IPS DF 6.9 (cell line): ENCODE measurements around the gene CHST11.

Source experiments
- DNase-seq: peaks from one replicate; pipeline ENCODE4 v3.0.0-alpha.2; 2013; ENCODE audit warnings: low read depth, low spot score
- H3K27ac ChIP-seq: one replicate; pipeline ENCODE4 v1.5.1; 2013; ENCODE audit warnings: low read length, control low read depth
- H3K27me3 ChIP-seq: 2 replicates; pipeline ENCODE4 v1.6.1; 2013; ENCODE audit warnings: mild to moderate bottlenecking, low read length; ENCODE audit not compliant: control insufficient read depth, insufficient read depth
- H3K36me3 ChIP-seq: 2 replicates; pipeline ENCODE4 v1.6.1; 2013; ENCODE audit warnings: low read length; ENCODE audit not compliant: control insufficient read depth, insufficient read depth
- H3K4me1 ChIP-seq: 2 replicates; pipeline ENCODE4 v1.6.1; 2013; ENCODE audit warnings: low read length; ENCODE audit not compliant: control insufficient read depth, insufficient read depth
- H3K4me3 ChIP-seq: 2 replicates; pipeline ENCODE4 v1.5.1; 2013; ENCODE audit warnings: mild to moderate bottlenecking, low read length
- H3K9me3 ChIP-seq: 2 replicates; pipeline ENCODE4 v1.6.1; 2013; ENCODE audit warnings: low read length, inconsistent platforms; ENCODE audit not compliant: control insufficient read depth, insufficient read depth
- WGBS: extraction: QIAGEN DNeasy Blood & Tissue Kit; methylation state at CpG from one replicate; pipeline ENCODE4 v1.1.7; 2013; ENCODE audit warnings: mixed read lengths, missing lambda C conversion rate; ENCODE audit not compliant: insufficient read length, insufficient coverage; 5-methylcytosine and 5-hydroxymethylcytosine counted together

The CHST11 gene

GRCh38 chr12:104638218-104638850, 181.6 kb downstream of the CHST11 start:
- Histone ChIP-seq H3K27ac (no peak overlapping the region), H3K4me1 (no peaks in the 10 kb centered on the region), H3K27me3 (no peaks in the 10 kb centered on the region; the same call in 1 of the 2 replicates), H3K9me3 (no peaks in the 10 kb centered on the region), H3K4me3 (no peak overlapping the region), H3K36me3 (no peaks in the 10 kb centered on the region)
- no peak for DNase-seq
- no CpG with 5 or more reads among the region's 4 CpGs for WGBS

- Histone ChIP-seq H3K27ac (no peak overlapping the region), H3K9me3 (no peaks in the 10 kb centered on the region), H3K4me3 (no peak overlapping the region), H3K4me1 (no peaks in the 10 kb centered on the region), H3K36me3 (no peaks in the 10 kb centered on the region), H3K27me3 (no peaks in the 10 kb centered on the region; the same call in 1 of the 2 replicates)
- WGBS, result no CpG with 5 or more reads among the region's 3 CpGs
- DNase-seq, result no peak
These were observed 182.1 kb downstream of the CHST11 start for GRCh38 chr12:104638851-104639240.

GRCh38 chr12:104640956-104641355, 184.2 kb downstream of the CHST11 start:
- H3K27me3 ChIP-seq, result no peaks in the 10 kb centered on the region; the same call in 1 of the 2 replicates
- no peak overlapping the region for H3K27ac ChIP-seq
- DNase-seq, result no peak
- no CpG with 5 or more reads among the region's 1 CpG for WGBS
- H3K9me3 ChIP-seq, result no peaks in the 10 kb centered on the region
- H3K4me3 ChIP-seq, result no peak overlapping the region
- H3K4me1 ChIP-seq, result no peaks in the 10 kb centered on the region
- no peaks in the 10 kb centered on the region for H3K36me3 ChIP-seq

GRCh38 chr12:104641862-104642261, 185.1 kb downstream of the CHST11 start:
- DNase-seq, result no peak
- no peaks in the 10 kb centered on the region for H3K4me1 ChIP-seq
- no CpG with 5 or more reads among the region's 3 CpGs for WGBS

GRCh38 chr12:104643093-104643818, 186.5 kb downstream of the CHST11 start:
- H3K9me3 ChIP-seq, result no peaks in the 10 kb centered on the region
- WGBS, result no CpG with 5 or more reads among the region's 8 CpGs
- no peaks in the 10 kb centered on the region; the same call in 1 of the 2 replicates for H3K27me3 ChIP-seq
- DNase-seq, result no peak
- no peaks in the 10 kb centered on the region for H3K4me1 ChIP-seq
- no peak overlapping the region for H3K27ac ChIP-seq
- H3K4me3 ChIP-seq, result no peak overlapping the region
- H3K36me3 ChIP-seq, result no peaks in the 10 kb centered on the region

More at GRCh38 chr12:104641862-104642261, 185.1 kb downstream of the CHST11 start:
- H3K9me3 ChIP-seq, result no peaks in the 10 kb centered on the region
- H3K27ac ChIP-seq, result no peak overlapping the region
- no peak overlapping the region for H3K4me3 ChIP-seq
- H3K36me3 ChIP-seq, result no peaks in the 10 kb centered on the region
- no peaks in the 10 kb centered on the region; the same call in 1 of the 2 replicates for H3K27me3 ChIP-seq

- Histone ChIP-seq H3K9me3 (no peaks in the 10 kb centered on the region), H3K36me3 (no peaks in the 10 kb centered on the region), H3K27ac (no peak overlapping the region), H3K4me1 (no peaks in the 10 kb centered on the region), H3K4me3 (no peak overlapping the region), H3K27me3 (no peaks in the 10 kb centered on the region; the same call in 1 of the 2 replicates)
- WGBS, result no CpG with 5 or more reads among the region's 12 CpGs
- no peak for DNase-seq
These were observed 187.3 kb downstream of the CHST11 start for GRCh38 chr12:104643819-104644669.

GRCh38 chr12:104648756-104649155, 192.0 kb downstream of the CHST11 start:
- Histone ChIP-seq H3K9me3 (no peaks in the 10 kb centered on the region), H3K4me3 (no peak overlapping the region), H3K4me1 (no peaks in the 10 kb centered on the region), H3K27ac (no peak overlapping the region), H3K36me3 (no peaks in the 10 kb centered on the region), H3K27me3 (no peaks in the 10 kb centered on the region)
- no CpG with 5 or more reads among the region's 4 CpGs for WGBS
- DNase-seq, result no peak

GRCh38 chr12:104649217-104649824, 192.6 kb downstream of the CHST11 start:
- H3K36me3 ChIP-seq, result no peaks in the 10 kb centered on the region
- DNase-seq, result no peak
- H3K27me3 ChIP-seq, result no peaks in the 10 kb centered on the region
- no peak overlapping the region for H3K27ac ChIP-seq
- H3K9me3 ChIP-seq, result no peaks in the 10 kb centered on the region
- H3K4me3 ChIP-seq, result no peak overlapping the region
- WGBS, result no CpG with 5 or more reads among the region's 2 CpGs
- H3K4me1 ChIP-seq, result 0 out of 2 replicates have a peak, but pooled peaks cover 2% of the 10 kb centered on the region

- H3K4me3 ChIP-seq, result no peak overlapping the region
- no peaks in the 10 kb centered on the region for H3K36me3 ChIP-seq
- no peak for DNase-seq
- H3K27ac ChIP-seq, result no peak overlapping the region
- H3K4me1 ChIP-seq, result 0 out of 2 replicates have a peak, but pooled peaks cover 2% of the 10 kb centered on the region
- H3K9me3 ChIP-seq, result no peaks in the 10 kb centered on the region
- no peaks in the 10 kb centered on the region for H3K27me3 ChIP-seq
These were observed 193.2 kb downstream of the CHST11 start for GRCh38 chr12:104649921-104650320.

GRCh38 chr12:104650541-104650940, 193.8 kb downstream of the CHST11 start:
- H3K4me1 ChIP-seq, result 0 out of 2 replicates have a peak, but pooled peaks cover 2% of the 10 kb centered on the region
- H3K27me3 ChIP-seq, result no peaks in the 10 kb centered on the region
- no CpG with 5 or more reads among the region's 5 CpGs for WGBS
- H3K27ac ChIP-seq, result no peak overlapping the region
- H3K36me3 ChIP-seq, result no peaks in the 10 kb centered on the region
- no peaks in the 10 kb centered on the region for H3K9me3 ChIP-seq
- DNase-seq, result no peak
- H3K4me3 ChIP-seq, result no peak overlapping the region
